HG03342 (cell line): ENCODE data around the gene INMT.
"Not testable (repeated sequence)": the region's sequence is repeated elsewhere in the genome, so short reads cannot be mapped to it uniquely, and the experiment has no call there.

ENCODE experiments used
- ATAC-seq: cut with Tn5 transposase; IDR thresholded peaks from one replicate; pipeline ENCODE4 v1.9.1; 2021; ENCODE audit warnings: mild to moderate bottlenecking, moderate library complexity; ENCODE audit not compliant: unreplicated experiment

Gene INMT

DNA sequence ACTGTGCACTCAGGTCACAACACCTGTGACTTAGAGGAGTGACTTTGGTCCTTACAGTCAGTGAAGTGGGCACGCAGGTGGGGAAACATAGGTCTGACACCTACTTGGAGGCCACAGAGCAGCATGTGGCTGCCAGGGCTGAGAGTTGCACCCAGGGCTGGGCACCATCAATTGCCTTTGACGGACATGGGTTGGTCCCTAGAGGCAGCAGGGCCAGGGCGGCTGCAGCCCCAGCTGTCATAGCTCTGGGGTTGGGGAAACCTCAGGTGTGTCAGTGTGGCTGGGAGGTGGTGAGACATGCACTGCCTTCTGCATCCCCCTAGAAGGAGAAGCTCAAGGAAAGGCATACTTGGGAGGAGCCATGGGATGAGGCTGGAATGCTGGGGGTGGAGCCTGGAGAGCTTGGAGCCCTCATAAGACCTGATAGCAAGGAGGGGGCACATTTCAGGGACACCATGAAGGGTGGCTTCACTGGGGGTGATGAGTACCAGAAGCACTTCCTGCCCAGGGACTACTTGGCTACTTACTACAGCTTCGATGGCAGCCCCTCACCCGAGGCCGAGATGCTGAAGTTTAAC is at the start of gene INMT:
Gene INMT, plus strand, starts transcription at position 440 of the 578 bp plus-strand sequence. Its CDS starts 16 bp downstream, at position 456.
- ATAC-seq: no peak

DNA sequence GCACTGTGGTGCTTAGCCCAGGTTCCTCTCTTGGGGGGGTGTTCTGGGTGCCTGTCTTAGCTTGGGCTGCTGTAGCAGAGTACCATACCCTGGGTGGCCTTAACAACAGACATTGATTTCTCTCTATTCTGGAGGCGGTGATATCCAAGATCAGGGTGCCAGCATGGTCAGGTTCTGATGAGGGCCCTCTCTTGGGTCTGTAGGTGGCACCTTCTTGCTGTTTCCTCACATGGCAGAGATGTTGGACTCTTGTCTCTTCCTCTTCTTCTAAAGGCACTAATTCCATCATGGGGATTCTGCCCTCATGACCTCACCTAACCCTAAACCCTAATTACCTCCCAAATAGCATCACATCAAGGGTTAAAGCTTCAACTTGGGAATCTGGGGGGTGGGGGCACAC is 49.7 kb upstream of the INMT start:
- no peak for ATAC-seq

DNA sequence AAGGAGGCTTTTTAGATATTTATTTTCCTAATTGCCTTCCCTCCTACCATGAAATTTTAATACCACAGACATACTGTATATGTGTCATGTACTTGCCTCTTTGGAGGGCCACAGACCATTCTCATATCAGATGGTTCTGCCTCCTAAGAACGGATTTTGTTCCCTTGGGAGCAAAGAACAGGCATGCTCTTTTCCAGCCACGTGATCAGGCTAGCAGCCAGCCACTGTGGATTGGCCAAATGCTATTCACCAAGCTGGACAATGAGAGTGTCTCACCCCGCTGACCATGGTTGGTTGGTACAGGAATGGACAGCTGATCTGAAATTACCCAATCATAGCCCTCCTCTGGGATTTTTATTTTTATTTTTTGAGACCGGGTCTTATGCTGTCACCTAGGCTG is 48.2 kb upstream of the INMT start:
- ATAC-seq: no peak

DNA sequence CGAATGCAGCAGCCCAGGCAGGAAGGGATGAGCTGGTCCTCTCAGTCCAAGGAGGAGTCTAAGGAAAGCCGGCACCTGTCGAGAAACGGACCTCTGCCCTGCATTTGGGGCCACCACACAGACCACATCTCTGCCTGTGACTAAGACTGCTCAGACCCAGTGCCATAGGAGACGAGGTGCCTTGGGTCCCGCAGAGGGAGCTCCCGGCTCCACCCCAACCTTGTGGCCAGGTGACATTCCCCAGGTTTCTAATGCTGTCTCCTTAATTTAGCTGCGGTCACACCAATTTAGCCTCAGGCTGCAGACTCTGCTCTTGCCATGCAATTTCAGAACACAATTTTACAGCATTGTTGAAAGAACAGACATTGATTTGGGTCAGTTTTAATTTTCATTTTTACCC is 46.9 kb upstream of the INMT start:
- no peak for ATAC-seq

DNA sequence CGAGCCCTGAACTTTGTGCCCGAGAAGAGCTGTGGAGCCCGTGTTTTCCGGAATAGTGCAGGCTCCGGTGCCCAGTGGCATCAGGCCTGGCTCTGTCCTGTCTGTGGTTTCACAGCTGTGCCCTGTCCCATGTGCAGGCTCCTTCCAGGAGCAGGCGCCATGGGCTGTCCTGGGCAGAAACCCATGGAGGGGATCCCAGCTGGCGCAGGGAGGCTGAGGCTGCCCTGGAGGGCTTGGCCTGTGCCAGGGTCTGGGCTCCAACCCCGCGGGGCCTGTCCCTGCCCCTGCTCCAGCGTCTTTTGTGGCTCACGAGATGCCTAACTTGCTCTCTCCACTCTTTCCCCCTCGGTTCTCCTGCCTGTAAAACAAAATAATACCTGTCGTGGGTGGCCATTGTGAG is 46.3 kb upstream of the INMT start:
- no peak for ATAC-seq

DNA sequence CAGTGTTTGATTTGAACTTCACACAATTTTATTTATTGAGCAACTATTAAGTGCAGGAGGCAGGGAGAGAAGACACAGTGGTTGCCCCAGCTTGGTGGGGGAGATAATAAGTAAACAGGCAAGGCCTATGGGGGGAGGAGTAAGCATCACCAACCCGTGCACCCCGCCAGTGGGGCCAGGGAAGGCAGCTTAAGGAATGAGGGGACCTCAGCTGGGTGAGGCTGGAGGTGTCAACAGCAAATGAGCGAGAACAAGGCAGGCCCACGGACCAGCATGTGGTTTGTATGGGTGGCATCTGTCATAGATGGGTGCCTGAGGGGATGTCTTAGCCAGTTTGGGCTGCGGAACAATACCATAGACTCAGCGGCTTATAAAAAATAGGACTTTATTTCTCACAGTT is 45.6 kb upstream of the INMT start:
- no peak for ATAC-seq

DNA sequence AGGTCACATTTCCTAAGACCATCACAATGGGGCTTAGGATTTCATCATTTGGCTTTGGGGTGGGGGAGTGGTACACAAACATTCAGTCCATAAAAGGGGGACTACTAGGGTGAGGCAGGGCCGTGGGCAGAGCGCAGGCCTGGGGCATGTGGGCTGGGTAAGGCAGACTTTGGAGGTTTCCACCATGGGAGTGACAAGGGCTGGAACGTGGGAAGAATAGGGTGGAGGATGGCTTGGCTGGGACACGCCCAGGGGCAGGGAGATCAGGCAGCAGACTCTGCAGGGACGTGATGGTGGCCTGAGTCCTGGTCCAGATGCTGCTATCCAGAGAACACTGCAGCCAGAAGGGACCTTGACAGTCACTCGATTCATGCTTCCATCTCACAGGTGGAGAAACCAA is 45.0 kb upstream of the INMT start:
- no peak for ATAC-seq

DNA sequence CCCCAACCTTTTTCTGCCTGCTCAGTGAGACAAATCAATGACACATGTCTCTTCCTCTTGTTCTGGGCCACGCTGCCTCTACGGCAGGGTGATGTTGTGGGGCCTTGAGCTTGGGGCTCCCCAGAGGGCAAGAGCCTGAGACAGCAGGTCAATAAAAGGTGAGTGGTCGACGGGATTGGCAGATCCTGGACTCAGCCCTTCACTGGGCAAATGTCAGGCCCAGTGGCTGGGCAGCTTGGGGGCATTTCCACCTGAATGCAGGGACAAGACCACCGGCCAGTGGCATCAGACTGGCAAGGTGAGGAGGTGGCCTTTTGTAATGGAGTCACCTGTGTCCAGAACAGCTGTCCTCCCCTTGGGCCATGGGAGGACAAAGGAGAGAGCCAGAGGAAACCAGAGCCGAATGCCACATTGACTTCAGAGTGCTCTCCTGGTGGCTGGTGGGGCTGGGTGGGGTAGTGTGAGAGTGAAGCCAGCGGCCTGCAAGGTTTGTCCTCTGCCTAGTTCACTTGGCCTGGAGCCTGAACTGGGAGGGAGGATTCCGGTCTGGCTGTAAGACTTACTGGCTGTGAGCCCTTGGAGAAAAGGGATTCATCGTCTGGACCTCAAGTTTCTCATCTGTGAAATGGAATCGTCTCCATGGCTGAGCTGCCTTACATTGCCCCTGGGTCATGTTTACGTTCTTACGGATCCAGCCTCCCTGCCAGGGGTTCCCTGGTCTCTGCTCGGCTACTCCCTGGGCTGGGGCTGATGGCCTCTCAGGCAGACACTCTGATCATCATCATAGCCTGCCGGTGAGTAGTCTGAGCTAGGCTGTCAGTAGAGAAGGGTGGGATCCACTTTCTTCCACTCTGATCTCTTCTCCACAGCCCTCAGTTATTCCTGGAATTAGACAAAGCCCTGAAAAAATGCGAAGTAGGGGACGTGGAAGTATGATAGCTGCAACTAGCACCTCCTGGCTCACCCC is 44.3 kb upstream of the INMT start:
- no peak for ATAC-seq

DNA sequence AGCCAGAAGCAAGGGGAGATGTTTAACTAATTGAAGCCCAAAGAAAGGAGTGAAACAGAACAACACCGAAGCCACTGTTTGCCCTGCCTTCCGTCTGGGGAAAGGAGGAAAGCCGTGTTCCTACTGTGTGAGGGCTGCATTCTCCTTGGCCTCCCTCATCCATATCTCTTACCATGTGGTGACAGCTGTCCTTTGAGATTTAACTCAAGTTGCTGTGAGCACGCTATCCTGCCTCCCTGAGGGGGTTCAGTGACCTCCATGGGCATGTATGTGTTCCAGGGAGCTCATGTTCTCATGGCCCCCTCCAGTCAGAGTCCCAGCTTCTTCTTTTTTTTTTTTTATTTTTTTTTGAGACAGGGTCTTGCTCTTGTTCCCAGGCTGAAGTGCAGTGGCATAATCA is 43.5 kb upstream of the INMT start:
- ATAC-seq: no peak

DNA sequence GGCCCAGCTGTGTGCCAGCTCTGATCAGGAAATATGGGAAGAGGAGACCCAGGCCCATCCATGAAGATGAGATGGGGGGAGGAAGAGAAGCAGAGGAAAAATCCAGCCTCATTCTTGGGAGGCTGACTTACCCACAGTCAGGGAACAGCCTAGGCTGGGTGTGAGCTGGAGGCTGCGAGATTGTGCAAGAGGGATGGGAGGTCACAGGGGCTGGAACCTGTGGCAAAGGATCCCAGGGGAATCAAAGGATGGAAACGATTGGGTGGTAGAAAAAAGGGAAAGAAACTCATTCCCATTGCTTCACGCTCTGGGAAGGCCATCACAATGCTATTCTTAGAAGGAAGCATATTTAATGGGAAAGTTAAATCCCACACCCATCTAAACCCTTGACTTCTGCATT is 43.0 kb upstream of the INMT start:
- no peak for ATAC-seq

DNA sequence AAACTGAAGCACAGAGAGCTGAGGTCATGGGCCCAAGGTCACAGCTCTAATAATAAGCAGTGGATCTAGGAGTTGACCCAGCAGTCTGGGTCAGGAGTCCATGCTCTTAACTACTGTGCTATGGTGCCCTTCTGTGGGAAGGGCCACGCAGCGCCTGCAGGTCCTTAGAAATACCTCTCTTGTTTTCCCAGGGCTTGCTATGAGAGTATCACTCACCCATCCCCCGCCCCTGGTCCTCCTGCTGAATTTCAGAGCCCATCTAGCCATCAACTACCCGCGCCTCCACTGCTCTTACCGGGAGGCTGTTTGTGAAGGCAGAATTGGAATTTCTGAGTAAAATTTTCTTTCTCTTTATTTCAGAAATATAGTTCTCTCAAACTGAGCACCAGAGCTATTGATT is 42.4 kb upstream of the INMT start:
- ATAC-seq: no peak

DNA sequence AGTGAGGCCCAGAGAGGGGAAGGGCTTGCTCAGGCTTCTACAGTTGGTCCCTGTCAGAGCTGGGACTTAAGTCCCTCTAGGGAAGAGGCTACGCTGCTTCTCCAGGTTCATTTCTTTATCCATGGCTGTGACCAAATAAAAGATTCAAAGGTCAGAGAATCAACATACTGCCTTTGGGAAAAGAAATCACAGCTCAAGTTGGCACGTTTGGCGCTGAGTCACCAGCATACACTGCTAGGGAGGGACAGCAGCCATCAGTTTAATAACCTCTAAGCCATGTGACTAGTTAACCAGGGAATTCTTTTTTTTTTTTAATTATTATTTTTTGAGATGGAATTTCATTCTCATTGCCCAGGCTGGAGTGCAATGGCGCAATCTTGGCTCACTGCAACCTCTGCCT is 41.3 kb upstream of the INMT start:
- no peak for ATAC-seq

DNA sequence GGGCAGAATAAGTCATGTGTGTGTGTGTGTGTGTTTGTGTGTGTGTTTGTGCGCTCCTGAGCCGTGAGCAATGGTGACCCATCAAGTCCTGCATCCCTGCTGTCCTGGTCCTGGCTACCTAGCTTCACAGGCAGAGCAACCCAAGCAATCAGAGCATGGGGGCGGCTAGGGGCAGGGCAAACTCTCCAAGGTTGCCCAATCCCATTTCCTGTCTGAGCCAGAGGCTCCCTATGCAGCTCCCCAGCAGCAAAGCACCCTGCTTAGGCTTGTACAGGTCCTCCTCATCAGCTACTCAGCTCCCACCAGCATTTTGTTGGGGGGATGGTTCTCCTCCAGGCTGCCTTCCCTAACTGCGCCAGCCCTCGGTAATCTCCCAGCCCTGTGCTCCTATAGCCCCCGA is 38.5 kb upstream of the INMT start:
- ATAC-seq: no peak

DNA sequence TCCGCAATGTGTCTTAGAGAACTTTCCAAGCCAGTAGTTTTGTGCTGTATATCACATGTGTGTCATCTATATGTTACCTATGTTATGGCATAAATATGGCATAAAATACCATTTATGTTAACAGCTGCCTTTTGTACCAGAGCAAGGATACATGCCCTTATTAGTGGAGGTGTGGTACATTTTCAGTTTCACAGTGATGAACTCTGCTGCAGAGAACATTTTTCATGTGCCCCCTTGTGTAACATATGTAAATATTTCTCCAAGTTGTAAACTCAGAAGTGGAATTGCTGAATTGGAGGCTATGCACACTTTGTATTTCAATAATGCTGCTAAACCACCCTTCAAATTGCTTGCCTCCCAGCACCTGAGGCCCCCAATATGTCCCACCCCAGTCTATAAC is 37.8 kb upstream of the INMT start:
- no peak for ATAC-seq

DNA sequence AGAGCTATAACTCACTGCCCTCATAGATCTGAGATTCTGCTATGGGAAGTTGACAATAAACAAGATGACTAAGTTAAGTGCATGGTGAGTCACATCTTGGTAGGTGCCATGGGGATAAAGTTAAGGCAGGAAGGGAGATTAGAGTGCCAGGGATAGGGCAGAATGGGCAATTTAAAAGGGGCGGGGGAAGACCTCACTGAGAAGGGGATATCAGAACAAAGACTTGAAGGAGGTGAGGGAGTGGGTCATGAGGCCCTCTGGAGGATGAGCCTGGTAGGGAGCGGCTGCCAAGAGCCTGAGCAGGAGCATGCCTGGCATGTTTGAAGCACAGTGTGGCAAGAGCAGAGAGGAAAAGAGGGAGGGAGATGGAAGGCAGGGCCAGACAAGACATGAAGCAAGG is 34.8 kb upstream of the INMT start:
- no peak for ATAC-seq

DNA sequence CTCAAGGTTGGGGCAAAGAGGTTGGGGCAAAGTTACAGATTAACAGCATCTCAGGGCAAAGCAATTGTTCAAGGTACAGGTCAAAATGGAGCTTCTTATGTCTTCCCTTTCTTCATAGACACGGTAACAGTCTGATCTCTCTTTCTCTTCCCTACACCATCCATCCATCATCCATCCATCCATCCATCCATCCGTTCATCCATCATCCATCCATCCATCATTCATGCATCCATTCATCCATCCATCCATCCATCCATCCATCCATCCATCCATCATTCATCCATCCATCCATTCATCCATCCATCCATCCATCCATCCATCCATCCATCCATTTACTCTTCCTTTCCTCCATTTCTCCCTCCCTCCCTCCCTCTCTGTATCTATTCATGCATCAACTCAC is 32.5 kb upstream of the INMT start:
- not testable (repeated sequence) for ATAC-seq

DNA sequence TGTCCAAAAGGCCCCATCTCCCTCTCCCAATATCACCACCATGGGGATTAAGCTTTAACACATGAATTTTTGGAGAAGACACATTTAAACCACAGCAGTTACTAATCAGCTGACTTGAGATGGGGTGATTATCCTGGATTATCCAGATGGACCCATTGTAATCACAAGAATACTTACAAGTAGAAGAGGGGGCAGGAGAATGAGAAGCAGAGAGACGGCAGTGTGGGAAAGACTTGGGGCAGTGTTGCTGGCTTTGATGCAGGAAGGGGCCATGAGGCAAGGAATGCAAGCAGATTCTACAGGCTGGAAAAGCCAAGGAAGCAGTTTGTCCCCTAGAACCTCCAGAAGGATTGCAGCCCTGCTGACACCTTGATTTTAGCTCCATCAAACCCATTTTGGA is 30.7 kb upstream of the INMT start:
- no peak for ATAC-seq

DNA sequence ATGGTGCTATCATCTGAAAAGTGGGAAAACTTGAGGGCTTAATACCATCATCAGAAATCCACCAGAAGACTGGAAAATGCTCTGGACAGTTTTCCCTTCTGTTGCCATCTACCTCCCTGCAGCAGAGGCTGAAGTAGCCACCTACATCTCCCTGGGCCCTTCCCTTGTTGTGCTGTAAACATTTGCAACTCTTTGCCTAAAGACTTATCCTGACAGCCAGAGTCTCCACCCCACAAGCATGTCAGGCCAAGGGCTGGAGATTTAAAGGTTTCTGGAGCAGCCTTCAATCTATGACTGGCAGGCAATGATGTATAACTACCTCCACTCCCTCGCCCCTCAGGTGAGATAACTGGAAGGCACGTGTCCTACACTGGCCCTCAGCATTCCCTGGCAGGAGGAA is 29.7 kb upstream of the INMT start:
- no peak for ATAC-seq

DNA sequence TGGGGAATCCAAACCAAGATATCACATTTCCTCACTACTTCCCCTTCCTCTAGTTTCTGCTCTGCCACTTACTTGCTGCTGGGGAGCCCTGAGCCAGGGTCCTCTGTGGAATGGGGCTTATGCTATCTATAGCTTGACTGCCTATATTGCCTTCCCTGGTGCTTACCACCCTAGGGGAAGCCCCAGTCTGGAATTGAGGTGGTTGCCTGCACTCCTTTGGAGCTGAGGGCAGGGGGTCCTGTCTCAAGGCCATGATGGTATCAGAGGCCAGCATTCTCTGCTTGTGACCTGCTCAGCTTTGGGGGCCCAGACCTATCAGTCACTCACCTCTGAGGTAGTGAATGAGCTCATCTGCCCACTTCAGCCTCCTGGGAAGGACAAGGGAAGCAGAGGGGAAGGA is 29.3 kb upstream of the INMT start:
- ATAC-seq: no peak

DNA sequence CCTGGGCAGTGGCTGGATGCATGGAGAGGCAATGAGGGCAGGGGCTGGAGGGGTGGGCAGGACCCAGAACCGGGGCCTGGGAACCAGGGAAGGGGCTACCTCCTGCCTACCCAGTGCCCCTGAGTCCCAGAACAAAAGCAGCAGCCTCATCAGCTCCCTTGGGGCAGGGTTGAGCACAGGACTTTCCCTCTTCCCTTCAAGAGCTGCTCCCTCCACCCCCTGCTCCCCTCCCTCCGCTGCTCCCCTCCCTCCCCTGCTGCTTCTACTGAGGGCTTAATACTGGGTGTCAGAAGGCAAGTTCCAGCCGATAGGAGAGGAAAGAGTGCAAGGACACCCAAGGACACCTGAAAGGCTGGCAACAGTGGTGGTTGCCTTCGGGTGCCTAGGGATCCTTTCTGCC is 28.2 kb upstream of the INMT start:
- ATAC-seq: no peak

DNA sequence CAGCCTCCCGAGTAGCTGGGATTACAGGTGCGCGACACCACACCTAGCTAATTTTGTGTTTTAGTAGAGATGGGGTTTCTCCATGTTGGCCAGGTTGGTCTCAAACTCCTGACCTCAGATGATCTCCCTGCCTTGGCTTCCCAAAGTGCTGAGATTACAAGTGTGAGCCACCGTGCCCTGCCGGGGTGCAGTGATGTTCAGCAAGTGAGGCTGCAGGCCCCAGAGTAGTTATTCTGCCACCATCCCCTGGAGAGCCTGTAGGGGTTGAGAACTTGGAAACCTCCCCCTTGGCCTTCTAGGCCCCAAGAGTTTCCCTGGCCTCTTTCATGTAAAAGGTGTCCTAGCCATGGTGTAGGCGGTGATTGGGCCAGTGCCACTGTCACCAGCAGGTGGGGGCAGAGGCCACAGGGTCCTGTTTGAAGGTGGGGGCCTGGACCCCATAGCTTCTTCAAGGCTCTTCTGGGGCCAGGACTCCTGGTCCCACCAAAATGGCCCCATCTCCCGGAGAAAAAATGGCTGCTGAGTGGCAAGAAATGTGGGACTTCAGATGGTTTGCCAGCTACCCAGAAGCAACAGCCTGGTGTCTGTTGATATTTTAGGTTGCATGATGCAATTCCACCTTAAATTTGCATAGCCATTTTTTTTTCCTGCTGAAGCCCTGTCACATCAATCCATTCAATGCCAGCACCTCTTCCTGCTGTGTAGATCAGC is 25.5 kb upstream of the INMT start:
- no peak for ATAC-seq
